ENCODE data around the gene SERPINA1.

The SERPINA1 gene

GRCh38 chr14:94395888-94396574 lies 7.6 kb upstream of the SERPINA1 start:
- H3K27me3 ChIP-seq, result peaks cover 21% of the 10 kb centered on the region
- TF ChIP-seq, protein P1, sequence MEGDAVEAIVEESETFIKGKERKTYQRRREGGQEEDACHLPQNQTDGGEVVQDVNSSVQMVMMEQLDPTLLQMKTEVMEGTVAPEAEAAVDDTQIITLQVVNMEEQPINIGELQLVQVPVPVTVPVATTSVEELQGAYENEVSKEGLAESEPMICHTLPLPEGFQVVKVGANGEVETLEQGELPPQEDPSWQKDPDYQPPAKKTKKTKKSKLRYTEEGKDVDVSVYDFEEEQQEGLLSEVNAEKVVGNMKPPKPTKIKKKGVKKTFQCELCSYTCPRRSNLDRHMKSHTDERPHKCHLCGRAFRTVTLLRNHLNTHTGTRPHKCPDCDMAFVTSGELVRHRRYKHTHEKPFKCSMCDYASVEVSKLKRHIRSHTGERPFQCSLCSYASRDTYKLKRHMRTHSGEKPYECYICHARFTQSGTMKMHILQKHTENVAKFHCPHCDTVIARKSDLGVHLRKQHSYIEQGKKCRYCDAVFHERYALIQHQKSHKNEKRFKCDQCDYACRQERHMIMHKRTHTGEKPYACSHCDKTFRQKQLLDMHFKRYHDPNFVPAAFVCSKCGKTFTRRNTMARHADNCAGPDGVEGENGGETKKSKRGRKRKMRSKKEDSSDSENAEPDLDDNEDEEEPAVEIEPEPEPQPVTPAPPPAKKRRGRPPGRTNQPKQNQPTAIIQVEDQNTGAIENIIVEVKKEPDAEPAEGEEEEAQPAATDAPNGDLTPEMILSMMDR (IDR thresholded peaks at IDR 0.05; ENCODE audit: low read depth, low read length), result no peak
- no peak for DNase-seq
- no peaks in the 10 kb centered on the region for H3K9me3 ChIP-seq
- H3K4me3 ChIP-seq (ENCODE audit: low read depth, low read length), result no peak overlapping the region
- H3K36me3 ChIP-seq, result no peaks in the 10 kb centered on the region
- H3K4me1 ChIP-seq, result no peaks in the 10 kb centered on the region

DNA sequence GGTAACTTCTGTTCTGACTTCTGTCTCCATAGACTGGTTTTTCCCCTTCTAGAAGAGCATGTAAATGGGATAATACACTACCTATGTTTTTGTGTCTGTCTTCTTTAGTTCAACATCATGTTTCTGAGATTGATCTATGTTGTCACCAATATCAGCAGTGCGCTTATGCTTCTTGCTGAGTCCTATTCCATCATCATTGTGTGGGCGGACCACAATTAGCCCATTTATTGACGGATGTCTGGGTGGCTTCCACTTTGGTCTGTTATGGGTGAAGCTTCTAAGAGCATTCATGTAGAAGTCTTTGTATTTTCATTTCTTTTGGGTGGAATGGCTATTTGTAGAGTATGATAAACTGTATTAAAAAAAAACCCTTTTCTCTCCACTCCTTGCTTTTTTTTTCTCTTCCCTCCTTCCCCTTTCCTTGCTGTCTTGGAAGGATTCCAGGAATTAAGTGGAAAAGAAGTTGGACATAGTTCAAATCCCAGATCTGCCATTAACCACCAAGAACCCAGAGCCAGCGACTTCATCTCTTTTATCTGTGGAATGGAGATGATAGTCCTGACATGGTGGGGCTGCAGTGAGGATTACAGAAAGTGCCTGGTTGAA lies 7.0 kb upstream of the SERPINA1 start:
- TF ChIP-seq, protein P1 (IDR thresholded peaks at IDR 0.05; ENCODE audit: low read depth, low read length), result no peak
- Histone ChIP-seq H3K9me3 (no peaks in the 10 kb centered on the region), H3K36me3 (no peaks in the 10 kb centered on the region), H3K27me3 (peaks cover 21% of the 10 kb centered on the region), H3K4me1 (no peaks in the 10 kb centered on the region), H3K4me3 (ENCODE audit: low read depth, low read length) (no peak overlapping the region)
- no peak for DNase-seq

GRCh38 chr14:94394581-94395207 lies 6.3 kb upstream of the SERPINA1 start:
- Histone ChIP-seq H3K4me3 (ENCODE audit: low read depth, low read length) (no peak overlapping the region), H3K9me3 (no peaks in the 10 kb centered on the region), H3K36me3 (no peaks in the 10 kb centered on the region), H3K4me1 (no peaks in the 10 kb centered on the region), H3K27me3 (peaks cover 20% of the 10 kb centered on the region)
- DNase-seq, result no peak
- TF ChIP-seq, protein P1 (IDR thresholded peaks at IDR 0.05; ENCODE audit: low read depth, low read length), result no peak

- Histone ChIP-seq H3K9me3 (no peaks in the 10 kb centered on the region), H3K36me3 (no peaks in the 10 kb centered on the region), H3K4me1 (no peaks in the 10 kb centered on the region), H3K4me3 (ENCODE audit: low read depth, low read length) (no peak overlapping the region), H3K27me3 (peaks cover 16% of the 10 kb centered on the region)
- DNase-seq, result no peak
- TF ChIP-seq, protein P1 (IDR thresholded peaks at IDR 0.05; ENCODE audit: low read depth, low read length), result no peak
Observed at GRCh38 chr14:94394025-94394493, 5.7 kb upstream of the SERPINA1 start.

GRCh38 chr14:94393474-94393873 lies 5.1 kb upstream of the SERPINA1 start:
- Histone ChIP-seq H3K27me3 (peaks cover 16% of the 10 kb centered on the region), H3K4me1 (no peaks in the 10 kb centered on the region), H3K4me3 (ENCODE audit: low read depth, low read length) (no peak overlapping the region), H3K36me3 (no peaks in the 10 kb centered on the region), H3K9me3 (no peaks in the 10 kb centered on the region)
- TF ChIP-seq, protein P1 (IDR thresholded peaks at IDR 0.05; ENCODE audit: low read depth, low read length), result no peak
- DNase-seq, result no peak

DNA sequence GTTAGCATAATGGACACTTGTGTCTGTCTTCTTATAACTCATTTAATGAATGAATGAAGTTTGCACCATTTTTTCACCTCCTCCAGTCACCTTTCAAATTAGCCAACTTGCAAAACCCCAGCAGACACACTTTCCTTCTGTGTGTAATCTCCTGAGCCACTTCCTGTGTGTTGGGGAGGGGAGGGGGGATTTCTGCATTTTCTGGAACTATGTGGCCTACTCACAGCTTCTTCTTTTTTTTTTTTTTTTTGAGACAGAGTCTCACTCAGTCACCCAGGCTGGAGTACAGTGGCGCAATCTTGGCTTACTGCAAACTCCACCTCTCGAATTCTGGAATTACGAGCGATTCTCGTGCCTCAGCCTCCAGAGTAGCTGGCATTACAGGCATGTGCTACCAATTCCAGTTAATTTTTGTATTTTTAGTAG lies 4.1 kb upstream of the SERPINA1 start:
- no peaks in the 10 kb centered on the region for H3K36me3 ChIP-seq
- DNase-seq, result no peak
- H3K9me3 ChIP-seq, result no peaks in the 10 kb centered on the region
- TF ChIP-seq, protein P1 (IDR thresholded peaks at IDR 0.05; ENCODE audit: low read depth, low read length), result no peak
- H3K4me1 ChIP-seq, result no peaks in the 10 kb centered on the region
- H3K4me3 ChIP-seq (ENCODE audit: low read depth, low read length), result no peak overlapping the region
- peaks cover 16% of the 10 kb centered on the region for H3K27me3 ChIP-seq

All from BE2C (cell line).